GM10248 (cell line): ENCODE results near the gene PBX2.

Experiments used
- CTCF ChIA-PET: fragments of 300-600 bp; sonication (Branson Sonifier 250); formaldehyde crosslinking; extraction: SDS; loops from one replicate; lab custom pipeline; 2021; ENCODE audit warnings: antibody characterized with exemption; lab: Yijun Ruan, JAX
- POLR2A ChIA-PET: fragments of 350-650 bp; sonication (Branson Sonifier 250); formaldehyde crosslinking; extraction: SDS; loops from one replicate; lab custom pipeline; 2020; ENCODE audit warnings: antibody characterized with exemption; lab: Yijun Ruan, JAX
- DNase-seq: peaks from one replicate; pipeline ENCODE4 v3.0.0; 2012; ENCODE audit errors: extremely low spot score
- TF ChIP-seq, protein P1 (sequence below): IDR thresholded peaks from 2 replicates; pipeline ENCODE4 v1.5.1; 2012; ENCODE audit warnings: mild to moderate bottlenecking, low read depth; ENCODE audit errors: extremely low read depth, missing control alignments, control extremely low read depth

The PBX2 gene

DNA sequence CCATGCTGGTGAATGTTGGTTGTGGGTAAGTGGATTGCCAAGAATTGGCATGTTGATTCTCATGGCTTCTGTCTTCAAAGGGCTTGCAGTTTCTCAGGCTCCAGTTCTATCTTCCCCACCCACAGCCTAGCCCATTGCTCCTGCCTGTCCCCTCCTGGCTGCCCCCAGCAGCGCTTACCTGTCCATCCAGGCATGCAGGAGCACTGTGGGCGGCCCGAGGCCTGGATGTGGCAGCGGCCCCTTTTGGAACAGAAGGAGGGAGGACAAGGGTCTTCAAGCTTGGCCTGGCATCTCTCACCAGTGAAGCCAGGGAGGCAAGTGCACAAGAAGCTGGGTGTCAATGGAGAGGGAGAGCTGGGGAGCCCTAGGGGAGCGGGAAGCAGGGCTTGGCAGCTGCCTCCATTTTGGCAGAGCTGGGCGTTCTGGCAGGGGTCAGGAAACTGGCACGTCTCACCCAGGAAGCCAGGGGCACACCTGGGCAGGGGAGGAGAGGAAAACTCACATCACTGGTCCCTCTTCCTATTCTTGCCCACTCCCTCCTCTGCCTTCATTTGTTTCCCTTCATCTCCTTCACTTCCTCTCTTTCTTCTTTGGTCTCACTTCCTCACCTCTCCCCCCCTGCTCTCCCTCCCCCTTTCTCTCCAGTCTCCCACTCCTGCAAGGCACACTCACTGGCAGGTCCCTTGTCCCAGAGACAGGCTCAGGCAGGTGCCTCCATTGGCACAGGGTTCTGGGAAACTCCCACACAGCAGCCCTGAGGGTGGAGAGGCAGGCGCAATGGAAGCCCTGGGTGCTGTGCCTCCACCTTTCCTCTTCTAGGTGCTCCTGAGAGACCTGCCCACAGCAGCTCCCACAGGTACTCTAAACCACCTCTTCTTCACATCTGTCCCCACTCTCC lies 32.6 kb upstream of the PBX2 start:
- no peak for DNase-seq
- TF ChIP-seq, protein P1, sequence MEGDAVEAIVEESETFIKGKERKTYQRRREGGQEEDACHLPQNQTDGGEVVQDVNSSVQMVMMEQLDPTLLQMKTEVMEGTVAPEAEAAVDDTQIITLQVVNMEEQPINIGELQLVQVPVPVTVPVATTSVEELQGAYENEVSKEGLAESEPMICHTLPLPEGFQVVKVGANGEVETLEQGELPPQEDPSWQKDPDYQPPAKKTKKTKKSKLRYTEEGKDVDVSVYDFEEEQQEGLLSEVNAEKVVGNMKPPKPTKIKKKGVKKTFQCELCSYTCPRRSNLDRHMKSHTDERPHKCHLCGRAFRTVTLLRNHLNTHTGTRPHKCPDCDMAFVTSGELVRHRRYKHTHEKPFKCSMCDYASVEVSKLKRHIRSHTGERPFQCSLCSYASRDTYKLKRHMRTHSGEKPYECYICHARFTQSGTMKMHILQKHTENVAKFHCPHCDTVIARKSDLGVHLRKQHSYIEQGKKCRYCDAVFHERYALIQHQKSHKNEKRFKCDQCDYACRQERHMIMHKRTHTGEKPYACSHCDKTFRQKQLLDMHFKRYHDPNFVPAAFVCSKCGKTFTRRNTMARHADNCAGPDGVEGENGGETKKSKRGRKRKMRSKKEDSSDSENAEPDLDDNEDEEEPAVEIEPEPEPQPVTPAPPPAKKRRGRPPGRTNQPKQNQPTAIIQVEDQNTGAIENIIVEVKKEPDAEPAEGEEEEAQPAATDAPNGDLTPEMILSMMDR: no peak
- ChIA-PET CTCF (interaction anchor here (0.7 to 0.9 kb wide), 2 partner anchors 22 to 191 kb away, joined by 3 to 4 read pairs; no protein-coding TSS in a partner anchor), POLR2A (no interaction called here)

GRCh38 chr6:32220021-32220420 lies 30.0 kb upstream of the PBX2 start:
- TF ChIP-seq, protein P1: no peak
- POLR2A ChIA-PET: no interaction called here
- CTCF ChIA-PET: no interaction called here
- DNase-seq: no peak

DNA sequence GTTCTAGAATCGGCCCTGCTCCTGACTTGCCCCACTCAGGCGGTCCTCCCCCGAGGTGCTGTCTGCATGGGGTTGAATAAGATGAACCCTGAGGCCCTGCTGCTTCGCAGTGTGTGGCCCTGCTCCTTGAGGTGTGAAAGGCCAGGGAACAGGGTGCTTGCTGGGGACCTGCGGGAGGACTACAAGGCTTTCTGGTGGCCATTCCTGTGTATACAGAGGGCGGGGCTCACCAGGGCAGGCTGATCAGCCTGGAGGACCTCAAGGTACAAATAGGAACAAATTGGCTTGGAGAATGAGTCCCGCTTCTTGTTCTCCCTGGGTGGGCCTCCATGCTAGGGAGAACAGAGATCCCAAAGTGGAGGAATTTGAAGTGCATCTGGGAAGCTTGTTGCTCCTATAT lies 28.2 kb upstream of the PBX2 start:
- no peak for DNase-seq
- TF ChIP-seq, protein P1: no peak
- ChIA-PET CTCF (no interaction called here), POLR2A (interaction anchor here (0.5 kb wide), 1 partner anchor 119 kb away, joined by 3 read pairs; no protein-coding TSS in a partner anchor)

DNA sequence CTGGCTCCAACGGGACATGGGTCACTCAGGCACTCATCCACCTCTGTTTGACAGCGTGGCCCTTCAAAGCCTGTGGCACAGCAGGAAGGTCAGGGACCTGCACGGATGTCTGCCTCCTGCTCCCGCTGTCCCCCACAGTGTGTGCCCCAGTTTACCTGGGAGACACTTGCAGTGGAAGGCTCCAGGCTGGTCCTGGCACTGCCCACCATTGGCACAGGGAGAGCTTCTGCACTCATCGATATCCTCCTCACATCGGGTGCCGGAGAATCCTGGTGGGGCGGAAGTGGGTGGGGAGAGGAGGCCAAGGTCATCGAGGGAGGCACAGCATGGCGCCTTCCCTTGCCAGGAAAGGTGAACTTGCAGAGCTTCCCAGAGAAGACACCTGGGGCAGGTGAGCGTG lies 27.0 kb upstream of the PBX2 start:
- TF ChIP-seq, protein P1: no peak
- CTCF ChIA-PET: interaction anchor here (0.8 to 1.3 kb wide), 2 partner anchors 28 to 98 kb away, joined by 3 to 4 read pairs; no protein-coding TSS in a partner anchor
- POLR2A ChIA-PET: no interaction called here
- no peak for DNase-seq

GRCh38 chr6:32216285-32216684 lies 26.3 kb upstream of the PBX2 start:
- no peak for DNase-seq
- ChIA-PET CTCF (no interaction called here), POLR2A (no interaction called here)
- TF ChIP-seq, protein P1: no peak

- ChIA-PET CTCF (interaction anchor here (1.0 to 2.0 kb wide), 2 partner anchors 10 to 97 kb away, joined by 3 to 4 read pairs; no protein-coding TSS in a partner anchor), POLR2A (no interaction called here)
- TF ChIP-seq, protein P1: no peak
- DNase-seq: no peak
Measured at GRCh38 chr6:32215617-32216016, 25.6 kb upstream of the PBX2 start.
